H1 (cell line): ENCODE data around the gene ZCCHC17. TPM values are rescaled to one million over a fixed set of nuclear protein-coding genes. Genes with fewer than 3 reads are reported as not detected.

Source experiments
- CTCF ChIA-PET: fragments of 300-600 bp; sonication (Branson Sonifier 250); formaldehyde crosslinking; loops from one replicate; lab custom pipeline; 2021; ENCODE audit not compliant: partially characterized antibody; lab: Charles Lee
- POLR2A ChIA-PET: fragments of 300-600 bp; sonication (Branson Sonifier 250); formaldehyde crosslinking; loops from one replicate; lab custom pipeline; 2021; ENCODE audit warnings: inconsistent platforms; ENCODE audit not compliant: partially characterized antibody; lab: Charles Lee
- DNase-seq, 2 experiments: peaks; one replicate each; pipeline versions ENCODE4 v3.0.0 to v3.0.0-alpha.2; 2010 to 2022; ENCODE audit warnings: low spot score in 2 of 2, low read depth in 1 of 2, mixed read lengths in 1 of 2
- FAIRE-seq: peaks from 2 replicates; lab custom pipeline; 2011; peaks lifted over from hg19 to GRCh38; lab: Jason Lieb, UNC
- H2AFZ ChIP-seq: 2 replicates; pipeline ENCODE4 v1.8.1; 2012; ENCODE audit warnings: low read length, inconsistent platforms
- H2AK5ac ChIP-seq: 2 replicates; pipeline ENCODE4 v1.6.1; 2013; ENCODE audit warnings: low read depth, low read length
- H2BK120ac ChIP-seq: replicated peaks from 2 replicates; pipeline ENCODE3; 2013; ENCODE audit warnings: low read depth, low read length, inconsistent platforms
- H2BK12ac ChIP-seq: 2 replicates; pipeline ENCODE4 v1.6.1; 2013; ENCODE audit warnings: low read depth, low read length
- H2BK15ac ChIP-seq: 2 replicates; pipeline ENCODE4 v1.6.1; 2013; ENCODE audit warnings: low read length
- H2BK20ac ChIP-seq: 2 replicates; pipeline ENCODE4 v1.6.1; 2013; ENCODE audit warnings: low read length
- H2BK5ac ChIP-seq: 2 replicates; pipeline ENCODE4 v1.6.1; 2013; ENCODE audit warnings: low read depth, low read length
- H3K14ac ChIP-seq: 2 replicates; pipeline ENCODE4 v1.6.1; 2013; ENCODE audit warnings: inconsistent platforms; ENCODE audit not compliant: insufficient read length
- H3K18ac ChIP-seq: 2 replicates; pipeline ENCODE4 v1.6.1; 2013; ENCODE audit warnings: low read length; ENCODE audit errors: extremely low read depth
- H3K23ac ChIP-seq: 2 replicates; pipeline ENCODE4 v1.6.1; 2013; ENCODE audit warnings: inconsistent platforms; ENCODE audit not compliant: insufficient read length
- H3K23me2 ChIP-seq: 2 replicates; pipeline ENCODE4 v1.6.1; 2013; ENCODE audit warnings: low read depth, low read length
- H3K27ac ChIP-seq: 2 replicates; pipeline ENCODE4 v1.6.1; 2011; ENCODE audit warnings: low read depth, low read length, inconsistent platforms
- H3K27me3 ChIP-seq, 4 experiments: replicated peaks in 1 of 4; 1 replicate in 1 of 4; 2 replicates in 3 of 4; pipeline versions ENCODE4 v1.6.1 to v1.8.1; 2011 to 2013; ENCODE audit warnings: low read length in 3 of 4, mild to moderate bottlenecking in 3 of 4, inconsistent platforms in 2 of 4, mixed read lengths in 2 of 4, moderate library complexity in 1 of 4; ENCODE audit not compliant: control insufficient read depth in 3 of 4, insufficient read depth in 3 of 4; ENCODE audit errors: extremely low read depth in 1 of 4
- H3K36me3 ChIP-seq, 4 experiments: 2 replicates each; pipeline versions ENCODE4 v1.6.1 to v1.8.1; 2011 to 2013; ENCODE audit warnings: mild to moderate bottlenecking in 4 of 4, low read length in 3 of 4, moderate library complexity in 2 of 4, control low read depth in 1 of 4, inconsistent platforms in 1 of 4; ENCODE audit not compliant: insufficient read depth in 4 of 4, control insufficient read depth in 2 of 4
- H3K4ac ChIP-seq: replicated peaks from 2 replicates; pipeline ENCODE3; 2013; ENCODE audit warnings: low read length, low read depth, mixed read lengths, inconsistent platforms; ENCODE audit not compliant: insufficient read length
- H3K4me1 ChIP-seq, 4 experiments: replicated peaks in 1 of 4; 1 replicate in 1 of 4; 2 replicates in 3 of 4; pipeline versions ENCODE4 v1.6.1 to v1.8.1; 2011 to 2013; ENCODE audit warnings: low read length in 3 of 4, inconsistent platforms in 2 of 4, mixed read lengths in 1 of 4; ENCODE audit not compliant: insufficient read depth in 4 of 4, control insufficient read depth in 3 of 4
- H3K4me2 ChIP-seq, 2 experiments: 2 replicates each; pipeline versions ENCODE4 v1.6.1 to v1.8.1; 2011 to 2013; ENCODE audit warnings: low read depth in 2 of 2, low read length in 2 of 2, control low read depth in 1 of 2, inconsistent platforms in 1 of 2, mild to moderate bottlenecking in 1 of 2; ENCODE audit not compliant: insufficient read depth in 1 of 2
- H3K4me3 ChIP-seq, 4 experiments: fragments of 200-600, 300-600 bp in 1 of 4; sonication (generic), shearing (Covaris generic), sonication (Bioruptor Twin) in 1 of 4; 2 replicates each; pipeline versions ENCODE4 v1.5.1 to v1.8.1; 2011 to 2016; ENCODE audit warnings: low read length in 4 of 4, low read depth in 3 of 4, control low read depth in 2 of 4, inconsistent platforms in 2 of 4, mild to moderate bottlenecking in 2 of 4, mixed read lengths in 1 of 4, moderate library complexity in 1 of 4; ENCODE audit not compliant: insufficient read depth in 2 of 4; ENCODE audit errors: extremely low read depth in 1 of 4
- H3K56ac ChIP-seq: replicated peaks from 2 replicates; pipeline ENCODE3; 2013; ENCODE audit warnings: low read depth, mild to moderate bottlenecking, mixed read lengths, low read length, inconsistent platforms; ENCODE audit not compliant: insufficient read length
- H3K79me1 ChIP-seq: 2 replicates; pipeline ENCODE4 v1.6.1; 2013; ENCODE audit warnings: low read depth, low read length, control low read depth
- H3K79me2 ChIP-seq, 2 experiments: 2 replicates each; pipeline versions ENCODE4 v1.6.1 to v1.8.1; 2012 to 2013; ENCODE audit warnings: low read length in 2 of 2, mild to moderate bottlenecking in 2 of 2, inconsistent platforms in 1 of 2; ENCODE audit not compliant: insufficient read depth in 2 of 2, control insufficient read depth in 1 of 2
- H3K9ac ChIP-seq, 4 experiments: replicated peaks in 1 of 4; 1 replicate in 1 of 4; 2 replicates in 3 of 4; pipeline versions ENCODE4 v1.6.1 to v1.8.1; 2011 to 2013; ENCODE audit warnings: low read depth in 3 of 4, low read length in 3 of 4, control low read depth in 2 of 4, mild to moderate bottlenecking in 2 of 4, moderate library complexity in 2 of 4, inconsistent platforms in 1 of 4; ENCODE audit errors: extremely low read depth in 1 of 4
- H3K9me3 ChIP-seq, 2 experiments: 2 replicates each; pipeline versions ENCODE4 v1.6.1 to v1.8.1; 2012 to 2013; ENCODE audit warnings: mild to moderate bottlenecking in 2 of 2, moderate library complexity in 2 of 2, control low read depth in 1 of 2, inconsistent platforms in 1 of 2, low read depth in 1 of 2, low read length in 1 of 2, mixed read lengths in 1 of 2; ENCODE audit not compliant: insufficient read depth in 2 of 2
- H4K20me1 ChIP-seq, 2 experiments: replicated peaks in 1 of 2; 2 replicates each; pipeline versions ENCODE3 to v1.8.1; 2011 to 2013; ENCODE audit warnings: inconsistent platforms in 2 of 2, low read length in 2 of 2, mild to moderate bottlenecking in 1 of 2; ENCODE audit not compliant: insufficient read depth in 2 of 2, control insufficient read depth in 1 of 2
- H4K5ac ChIP-seq: 2 replicates; pipeline ENCODE4 v1.6.1; 2013; ENCODE audit warnings: low read length, low read depth, mixed read lengths, inconsistent platforms; ENCODE audit not compliant: insufficient read length
- H4K8ac ChIP-seq: 2 replicates; pipeline ENCODE4 v1.8.0; 2013; ENCODE audit warnings: mild to moderate bottlenecking, moderate library complexity, low read length, inconsistent platforms; ENCODE audit not compliant: insufficient read depth; ENCODE audit errors: extremely low read depth
- H4K91ac ChIP-seq: replicated peaks from 2 replicates; pipeline ENCODE3; 2013; ENCODE audit warnings: low read length, mixed read lengths, inconsistent platforms; ENCODE audit not compliant: insufficient read length
- CBX5 ChIP-seq: fragments of 300-800, 300-1000 bp; sonication (generic); IDR thresholded peaks from 2 replicates; pipeline ENCODE4 v1.7.1; 2016; ENCODE audit warnings: antibody characterized with exemption, low read length, low read depth
- SAP30 ChIP-seq: fragments of 300-600 bp; sonication (generic); IDR thresholded peaks from 2 replicates; pipeline ENCODE4 v1.7.1; 2012; ENCODE audit warnings: low read length, moderate library complexity, mild to moderate bottlenecking, inconsistent platforms; ENCODE audit not compliant: insufficient read depth, insufficient replicate concordance
- SIRT6 ChIP-seq: IDR thresholded peaks from one replicate; pipeline ENCODE4 v1.7.1; 2012; ENCODE audit warnings: low read length, inconsistent platforms
- TAF7 ChIP-seq: optimal IDR thresholded peaks from 2 replicates; pipeline ENCODE3; 2011; ENCODE audit warnings: low read depth, mild to moderate bottlenecking, inconsistent platforms, low read length, moderate library complexity, borderline replicate concordance
- WGBS, 2 experiments: shearing (Covaris generic) in 1 of 2; methylation state at CpG; one replicate each; pipeline versions ENCODE4 v1.1.6 to v1.1.7; 2013 to 2015; ENCODE audit warnings: low lambda C conversion rate in 2 of 2, mixed read lengths in 2 of 2, inconsistent platforms in 1 of 2, low coverage in 1 of 2, missing lambda C conversion rate in 1 of 2; ENCODE audit not compliant: insufficient replicate concordance in 2 of 2, insufficient coverage in 1 of 2, insufficient read length in 1 of 2; ENCODE audit errors: extremely low coverage in 1 of 2, missing lambda C conversion rate in 1 of 2; 5-methylcytosine and 5-hydroxymethylcytosine counted together
- polyA plus RNA-seq, 7 experiments: library from polyadenylated mRNA; depleted of rRNA in 3 of 7; stranded (reverse) in 5 of 7; unstranded in 2 of 7; fragments of >200 nt in 5 of 7; fragments of 200-250 nt in 2 of 7; gene quantifications; 1 replicate in 5 of 7; 2 replicates in 1 of 7; 4 replicates in 1 of 7; pipeline versions ENCODE4 v1.2.1 to v1.2.3, GENCODE V29; 2011 to 2013; ENCODE audit warnings: missing spikeins in 2 of 7, mixed read lengths in 2 of 7
- total RNA-seq: library from RNA; stranded (reverse); fragmentation: NEBNext Ultra II Directional; extraction: Animal tissue kit (Norgen Biotek cat#: 25700); gene quantifications from 2 replicates; pipeline ENCODE4 v1.2.1, GENCODE V29; 2021
- TF ChIP-seq, protein P1 (sequence below): IDR thresholded peaks from 2 replicates; pipeline ENCODE4 v1.6.1; 2012; ENCODE audit warnings: inconsistent platforms

The ZCCHC17 gene
- total and polyA plus RNA-seq, 2 of the 8 experiments (the other 6 are each of a cell fraction or from before 2014, with no cell fraction given) = 51.6 to 59.3 TPM

DNA sequence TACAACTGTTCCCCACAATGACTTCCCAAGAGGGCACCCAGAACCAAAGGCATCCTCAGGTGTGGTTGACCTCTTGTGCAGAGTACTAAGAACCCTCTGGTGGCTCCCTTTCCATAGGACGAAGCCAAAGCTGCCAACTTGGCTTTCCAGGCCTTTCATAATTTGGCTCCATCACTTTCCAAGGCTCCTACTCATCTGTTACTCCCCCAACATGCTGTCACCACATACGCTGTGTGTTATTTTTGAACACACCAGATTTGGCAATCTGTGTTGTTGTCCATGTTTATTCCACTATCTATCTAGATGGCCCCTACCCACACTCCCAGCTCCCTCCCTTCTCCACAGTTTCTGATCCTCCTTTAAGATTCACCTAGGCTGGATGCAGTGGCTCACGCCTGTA, 47.0 kb upstream of the ZCCHC17 start:
- H2BK120ac ChIP-seq = no peak overlapping the region
- no peak overlapping the region for H3K4me3 ChIP-seq
- no peaks in the 10 kb centered on the region for H3K79me2 ChIP-seq
- no peak overlapping the region for H4K5ac ChIP-seq
- H2BK20ac ChIP-seq = no peak overlapping the region
- WGBS, 2 experiments = 96% methylated on average over 3 of the region's 3 CpGs; no CpG with 5 or more reads in 1 of the 2 experiments
- ChIA-PET POLR2A (no interaction called here), CTCF (interaction anchor here (1.4 to 3.4 kb wide), 3 partner anchors 17 to 66 kb away, joined by 3 to 22 read pairs (median 7); no protein-coding TSS in a partner anchor)
- H3K14ac ChIP-seq = no peak overlapping the region
- FAIRE-seq (no peak), DNase-seq (no peak)
- H3K56ac ChIP-seq = no peak overlapping the region
- H3K27ac ChIP-seq = no peak overlapping the region
- no peak overlapping the region for H3K23ac ChIP-seq
- H3K9ac ChIP-seq = no peak overlapping the region
- H2BK15ac ChIP-seq = no peak overlapping the region
- no peak overlapping the region for H3K4me2 ChIP-seq
- H3K79me1 ChIP-seq = no peaks in the 10 kb centered on the region
- no peak overlapping the region for H2BK5ac ChIP-seq
- no peak overlapping the region for H3K18ac ChIP-seq
- H2BK12ac ChIP-seq = no peak overlapping the region
- H4K20me1 ChIP-seq = no peaks in the 10 kb centered on the region
- TF ChIP-seq, protein P1, sequence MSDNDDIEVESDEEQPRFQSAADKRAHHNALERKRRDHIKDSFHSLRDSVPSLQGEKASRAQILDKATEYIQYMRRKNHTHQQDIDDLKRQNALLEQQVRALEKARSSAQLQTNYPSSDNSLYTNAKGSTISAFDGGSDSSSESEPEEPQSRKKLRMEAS = no peak
- no peak for TF ChIP-seq CBX5
- no peak for TF ChIP-seq TAF7
- TF ChIP-seq SIRT6 = no peak
- no peak for TF ChIP-seq SAP30
- no peak overlapping the region for H2AK5ac ChIP-seq
- H3K4me1 ChIP-seq = no peaks in the 10 kb centered on the region
- no peak overlapping the region for H3K4ac ChIP-seq
- H3K27me3 ChIP-seq = no peaks in the 10 kb centered on the region
- no peaks in the 10 kb centered on the region for H3K36me3 ChIP-seq
- H3K23me2 ChIP-seq = no peaks in the 10 kb centered on the region
- H2AFZ ChIP-seq = no peak overlapping the region
- H3K9me3 ChIP-seq = no peaks in the 10 kb centered on the region
- H4K91ac ChIP-seq = no peak overlapping the region
- H4K8ac ChIP-seq = no peak overlapping the region
